Neutrophil (primary cell): ENCODE measurements around the gene NF1.

Experiments used
- H3K27ac ChIP-seq: fragments of 200-600 bp; sonication (generic); 2 replicates; pipeline ENCODE4 v1.5.1; 2016; ENCODE audit warnings: mild to moderate bottlenecking, moderate library complexity
- H3K27me3 ChIP-seq: fragments of 200-600 bp; sonication (generic); 2 replicates; pipeline ENCODE4 v1.6.0; 2016; ENCODE audit warnings: mild to moderate bottlenecking
- H3K36me3 ChIP-seq: fragments of 200-600 bp; sonication (generic); 2 replicates; pipeline ENCODE4 v1.5.1; 2017
- H3K4me1 ChIP-seq, 2 experiments: fragments of 200-600 bp in 1 of 2; sonication (generic) in 1 of 2; 1 replicate in 1 of 2; 2 replicates in 1 of 2; pipeline versions ENCODE4 v1.5.1 to v1.6.1; 2013 to 2016; ENCODE audit warnings: low read depth in 1 of 2, low read length in 1 of 2, mild to moderate bottlenecking in 1 of 2, moderate library complexity in 1 of 2; ENCODE audit not compliant: control insufficient read depth in 1 of 2, insufficient read depth in 1 of 2
- H3K4me3 ChIP-seq, 2 experiments: fragments of 200-600 bp in 1 of 2; sonication (generic) in 1 of 2; 1 replicate in 1 of 2; 2 replicates in 1 of 2; pipeline ENCODE4 v1.5.1; 2013 to 2016; ENCODE audit warnings: low read depth in 1 of 2, low read length in 1 of 2, mild to moderate bottlenecking in 1 of 2, moderate library complexity in 1 of 2
- H3K9me3 ChIP-seq: fragments of 200-600 bp; sonication (generic); 2 replicates; pipeline ENCODE4 v1.5.1; 2016
- CTCF ChIP-seq: fragments of 200-600 bp; sonication (generic); IDR thresholded peaks from 2 replicates; pipeline ENCODE4 v1.5.1; 2016; ENCODE audit warnings: antibody characterized with exemption

Gene NF1

GRCh38 chr17:31116167-31116566 is 21.4 kb downstream of the NF1 start:
- H3K36me3 ChIP-seq, result no peaks in the 10 kb centered on the region
- no peaks in the 10 kb centered on the region for H3K27me3 ChIP-seq
- no peak for TF ChIP-seq CTCF
- H3K4me3 ChIP-seq, result no peak overlapping the region
- no peaks in the 10 kb centered on the region for H3K9me3 ChIP-seq
- no peaks in the 10 kb centered on the region for H3K4me1 ChIP-seq
- H3K27ac ChIP-seq, result no peak overlapping the region

GRCh38 chr17:31122746-31123145 is 28.0 kb downstream of the NF1 start:
- Histone ChIP-seq H3K27ac (no peak overlapping the region), H3K9me3 (no peaks in the 10 kb centered on the region), H3K36me3 (no peaks in the 10 kb centered on the region), H3K4me1 (no peaks in the 10 kb centered on the region), H3K27me3 (no peaks in the 10 kb centered on the region), H3K4me3 (no peak overlapping the region)
- TF ChIP-seq CTCF, result no peak

GRCh38 chr17:31126318-31126717 is 31.5 kb downstream of the NF1 start:
- Histone ChIP-seq H3K9me3 (no peaks in the 10 kb centered on the region), H3K27me3 (no peaks in the 10 kb centered on the region), H3K4me1 (no peaks in the 10 kb centered on the region), H3K36me3 (no peaks in the 10 kb centered on the region), H3K4me3 (no peak overlapping the region), H3K27ac (no peak overlapping the region)
- no peak for TF ChIP-seq CTCF

- Histone ChIP-seq H3K36me3 (no peaks in the 10 kb centered on the region), H3K27ac (no peak overlapping the region), H3K27me3 (no peaks in the 10 kb centered on the region), H3K9me3 (no peaks in the 10 kb centered on the region), H3K4me1 (no peaks in the 10 kb centered on the region), H3K4me3 (no peak overlapping the region)
- TF ChIP-seq CTCF, result no peak
Measured at GRCh38 chr17:31128241-31128640, 33.5 kb downstream of the NF1 start.

GRCh38 chr17:31130286-31131224 is 35.8 kb downstream of the NF1 start:
- Histone ChIP-seq H3K9me3 (no peaks in the 10 kb centered on the region), H3K36me3 (no peaks in the 10 kb centered on the region), H3K27me3 (no peaks in the 10 kb centered on the region), H3K27ac (no peak overlapping the region), H3K4me1 (no peaks in the 10 kb centered on the region), H3K4me3 (no peak overlapping the region)
- no peak for TF ChIP-seq CTCF
